Naive B cell (primary cell): ENCODE measurements around the gene SMARCD1. TPM values are rescaled to one million over a fixed set of nuclear protein-coding genes. Genes with fewer than 3 reads are reported as not detected.

Source experiments
- ATAC-seq, 2 donors: fragments of 150-1000 bp; cut with Tn5 transposase; 2 replicates each; pipeline ENCODE4 v1.10.0; 2021; ENCODE audit warnings: low read depth in 2 of 2, mild to moderate bottlenecking in 2 of 2, moderate library complexity in 2 of 2
- DNase-seq: peaks from one replicate; pipeline ENCODE4 v3.0.0; 2022
- H3K27ac Mint-ChIP-seq, 6 donors: one replicate each; pipeline ENCODE4 v1.8.0; 2020 to 2022; ENCODE audit warnings: mild to moderate bottlenecking in 6 of 6, mixed read lengths in 6 of 6, moderate library complexity in 5 of 6, inconsistent platforms in 2 of 6
- H3K27me3 Mint-ChIP-seq, 3 donors: one replicate each; pipeline ENCODE4 v1.8.0; 2021 to 2022; ENCODE audit warnings: mixed read lengths in 3 of 3, mild to moderate bottlenecking in 1 of 3
- H3K36me3 Mint-ChIP-seq, 2 donors: one replicate each; pipeline ENCODE4 v1.8.0; 2020 to 2022; ENCODE audit warnings: mixed read lengths in 2 of 2, inconsistent platforms in 1 of 2, mild to moderate bottlenecking in 1 of 2
- H3K4me1 Mint-ChIP-seq, 3 donors: one replicate each; pipeline ENCODE4 v1.8.0; 2020 to 2022; ENCODE audit warnings: mixed read lengths in 3 of 3, inconsistent platforms in 1 of 3, mild to moderate bottlenecking in 1 of 3, moderate library complexity in 1 of 3
- H3K4me3 Mint-ChIP-seq, 8 donors: one replicate each; pipeline ENCODE4 v1.8.0; 2020 to 2022; ENCODE audit warnings: mild to moderate bottlenecking in 8 of 8, mixed read lengths in 8 of 8, moderate library complexity in 8 of 8, inconsistent platforms in 2 of 8
- H3K9me3 Mint-ChIP-seq, 7 donors: one replicate each; pipeline ENCODE4 v1.8.0; 2020 to 2022; ENCODE audit warnings: mixed read lengths in 7 of 7, mild to moderate bottlenecking in 5 of 7, inconsistent platforms in 2 of 7, moderate library complexity in 1 of 7
- polyA plus RNA-seq, 6 donors: library from polyadenylated mRNA; unstranded; fragments of 300-500 nt; fragmentation: Illumina TruSeq; gene quantifications; one replicate each; pipeline ENCODE4 v1.2.3, GENCODE V29; 2021; ENCODE audit warnings: low read depth in 6 of 6

SMARCD1 gene
- polyA plus RNA-seq, 6 donors from 2014 or later: 13.1 to 28.1 (median 21.0) TPM

DNA sequence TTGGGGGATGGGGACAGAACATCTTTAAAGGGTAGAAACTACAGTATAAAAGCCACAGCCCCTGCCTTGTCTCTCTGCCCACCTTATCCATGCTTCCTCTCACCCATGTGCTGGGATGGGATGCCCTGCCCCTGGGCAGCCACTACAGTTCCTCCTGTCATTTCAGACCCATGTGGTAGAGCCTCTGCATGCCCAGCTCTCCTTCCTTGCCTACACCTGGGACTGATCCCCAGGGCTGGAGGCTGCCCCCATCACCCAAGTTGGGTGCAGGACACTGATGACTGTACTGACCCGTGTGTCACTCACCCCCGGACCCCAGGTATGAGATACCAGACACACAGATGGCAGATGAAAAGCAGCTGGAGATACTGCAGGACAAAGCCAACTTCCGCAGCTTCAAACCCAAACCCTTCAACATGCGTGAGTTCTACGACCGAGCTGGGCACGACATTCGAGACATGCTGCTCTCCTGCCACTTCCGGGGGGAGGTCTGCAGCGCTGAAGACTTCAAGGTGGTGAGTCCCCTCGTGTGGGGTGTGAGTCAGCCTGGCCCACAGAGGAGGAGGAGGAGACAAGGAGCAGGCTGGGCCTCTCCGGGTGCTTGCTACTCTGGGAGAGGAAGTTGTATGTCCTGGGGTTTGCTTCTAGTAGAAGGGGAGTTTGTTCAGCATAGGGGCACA lies 25.6 kb upstream of the SMARCD1 start:
- peak overlapping the region in 7 of 8 donors; percentile 4 to 78 (median 29) for H3K4me3 Mint-ChIP-seq
- H3K4me1 Mint-ChIP-seq: peaks cover 17 to 21% (median 20%) of the 10 kb centered on the region in 3 donors
- peak overlapping the region in 1 of 6 donors; percentile 65 for H3K27ac Mint-ChIP-seq
- peaks cover 0 to 2% (median 0%) of the 10 kb centered on the region in 7 donors for H3K9me3 Mint-ChIP-seq
- H3K36me3 Mint-ChIP-seq: peaks cover 0 to 7% of the 10 kb centered on the region in 2 donors
- no peak for ATAC-seq
- peaks cover 51 to 80% (median 67%) of the 10 kb centered on the region in 3 donors for H3K27me3 Mint-ChIP-seq
- no peak for DNase-seq

DNA sequence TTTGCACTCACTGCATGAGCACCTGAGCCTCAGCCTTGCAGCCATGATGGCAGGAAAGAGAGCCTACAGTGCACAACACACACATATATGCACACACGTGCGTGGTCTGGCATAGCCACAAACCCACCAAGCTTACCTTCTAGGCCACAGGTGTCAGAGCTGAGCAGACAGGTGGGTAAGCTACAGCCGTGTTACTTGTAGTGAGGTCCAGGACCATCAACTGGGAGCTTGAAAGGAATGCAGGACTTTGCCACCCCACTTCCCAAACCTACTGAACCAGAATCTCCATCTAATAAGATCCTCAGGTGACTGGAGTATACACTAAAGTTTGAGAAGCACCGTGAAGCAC lies 25.0 kb upstream of the SMARCD1 start:
- Mint-ChIP-seq H3K27me3 (peaks cover 51 to 80% (median 67%) of the 10 kb centered on the region in 3 donors), H3K9me3 (peaks cover 0 to 2% (median 0%) of the 10 kb centered on the region in 7 donors), H3K4me3 (peak overlapping the region in 2 of 8 donors; percentile 29 to 74), H3K27ac (no peak overlapping the region), H3K36me3 (peaks cover 0 to 7% of the 10 kb centered on the region in 2 donors), H3K4me1 (peaks cover 17 to 21% (median 20%) of the 10 kb centered on the region in 3 donors)
- DNase-seq (no peak), ATAC-seq (no peak)

DNA sequence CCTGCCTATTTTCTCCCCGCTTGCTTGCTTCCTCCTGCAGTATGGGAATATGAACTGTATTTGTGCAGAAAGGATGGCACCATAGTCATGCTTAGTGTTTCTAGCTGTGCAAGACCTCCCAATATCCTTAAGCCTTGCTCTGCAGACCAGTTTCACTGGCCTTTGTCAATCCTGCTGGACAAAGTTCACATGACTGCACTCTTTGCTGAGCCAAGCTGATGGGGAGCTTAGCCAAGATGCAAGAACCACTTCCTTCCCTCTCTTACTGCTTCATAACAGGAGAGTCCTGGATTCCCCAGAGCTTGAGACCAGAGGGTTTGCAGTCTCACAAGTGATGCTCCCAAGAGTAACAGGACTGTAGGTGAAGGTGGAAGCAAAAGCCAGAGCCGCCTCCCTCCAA lies 24.0 kb upstream of the SMARCD1 start:
- no peak for DNase-seq
- H3K27ac Mint-ChIP-seq: no peak overlapping the region
- peak overlapping the region in 1 of 8 donors; percentile 23 for H3K4me3 Mint-ChIP-seq
- peaks cover 0 to 7% of the 10 kb centered on the region in 2 donors for H3K36me3 Mint-ChIP-seq
- H3K4me1 Mint-ChIP-seq: peaks cover 12 to 15% (median 14%) of the 10 kb centered on the region in 3 donors
- ATAC-seq: no peak
- H3K9me3 Mint-ChIP-seq: peaks cover 0 to 2% (median 0%) of the 10 kb centered on the region in 7 donors
- H3K27me3 Mint-ChIP-seq: peaks cover 42 to 74% (median 59%) of the 10 kb centered on the region in 3 donors

DNA sequence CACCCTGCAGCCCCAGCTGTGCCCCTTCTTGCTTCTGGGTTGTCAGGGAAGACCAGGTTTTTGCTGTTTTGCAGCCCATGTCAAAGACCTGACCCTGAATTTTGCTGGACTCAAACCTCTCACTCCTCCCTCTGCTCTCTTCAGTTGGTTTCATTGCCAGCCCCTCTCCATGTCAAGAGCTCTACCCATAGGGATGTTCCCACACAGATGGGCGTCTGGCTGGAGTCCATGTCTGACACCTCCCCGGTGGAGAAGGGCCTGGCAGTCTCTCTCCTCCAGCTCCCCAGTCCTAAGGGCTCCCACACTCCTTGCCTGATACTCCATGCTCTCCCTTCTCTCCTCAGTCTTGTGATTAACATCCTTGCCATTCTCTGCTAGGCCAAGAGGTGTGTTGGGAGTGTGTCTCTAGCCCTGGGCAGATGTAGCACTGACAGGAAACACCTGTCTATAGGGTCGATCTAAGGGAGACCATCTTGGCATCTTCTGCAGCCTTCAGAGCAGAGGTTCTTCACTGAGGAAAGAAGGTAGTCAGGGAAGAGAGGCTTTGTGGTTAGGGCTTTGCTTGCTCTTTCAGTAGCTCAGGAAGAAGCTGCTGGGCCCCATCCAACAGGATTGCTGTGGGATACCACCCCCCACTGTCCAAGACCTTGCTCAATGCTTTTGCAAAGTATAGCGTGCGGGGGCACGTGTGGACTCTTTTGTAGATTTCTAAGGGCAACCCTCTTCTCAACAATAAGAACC lies 23.0 kb upstream of the SMARCD1 start:
- no peak overlapping the region for H3K4me3 Mint-ChIP-seq
- no peak for ATAC-seq
- DNase-seq: no peak
- H3K36me3 Mint-ChIP-seq: peaks cover 0 to 3% of the 10 kb centered on the region in 2 donors
- no peak overlapping the region for H3K27ac Mint-ChIP-seq
- H3K4me1 Mint-ChIP-seq: peaks cover 2 to 5% (median 5%) of the 10 kb centered on the region in 3 donors
- H3K27me3 Mint-ChIP-seq: peaks cover 32 to 64% (median 50%) of the 10 kb centered on the region in 3 donors
- H3K9me3 Mint-ChIP-seq: peaks cover 0 to under 1% (median 0%) of the 10 kb centered on the region in 7 donors

DNA sequence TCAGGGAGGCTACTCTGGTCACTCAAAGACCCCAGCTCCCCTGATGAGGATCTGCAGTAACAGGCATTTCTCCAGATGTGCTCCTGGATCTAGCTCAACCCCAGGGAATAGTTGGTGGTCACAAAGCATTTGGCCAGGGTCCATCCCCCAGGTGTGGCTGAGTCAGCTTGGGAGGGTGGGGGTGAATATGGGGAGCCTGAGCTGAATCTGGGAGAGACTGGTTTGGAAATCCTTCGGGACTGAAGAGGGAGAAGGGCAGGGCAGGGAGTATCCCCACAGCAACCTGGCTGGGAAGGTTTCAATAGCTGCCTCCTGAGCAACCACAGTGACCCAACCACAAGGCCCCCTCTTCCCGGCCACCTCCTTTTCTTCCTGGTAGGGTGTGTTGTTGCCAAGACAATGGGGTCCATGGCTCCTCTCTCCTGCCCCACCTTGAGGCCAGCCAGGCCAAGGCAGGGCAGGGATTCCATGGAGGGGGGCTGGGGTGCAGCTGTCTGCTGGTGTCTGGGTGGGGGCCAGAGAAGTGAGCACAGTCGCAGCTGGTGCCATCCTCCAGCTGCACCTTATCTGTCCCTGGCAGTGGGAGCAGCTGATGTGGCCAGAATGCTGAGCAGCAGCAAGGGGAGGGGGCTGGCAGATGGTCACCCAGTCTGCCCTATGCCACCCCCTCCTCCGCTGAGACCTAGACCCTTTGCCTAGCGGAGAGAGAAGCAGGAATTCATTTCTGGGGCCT lies 22.2 kb upstream of the SMARCD1 start:
- H3K4me3 Mint-ChIP-seq: peak overlapping the region in 1 of 8 donors; percentile 29
- DNase-seq (no peak), ATAC-seq (no peak)
- peaks cover 31 to 60% (median 47%) of the 10 kb centered on the region in 3 donors for H3K27me3 Mint-ChIP-seq
- H3K36me3 Mint-ChIP-seq: no peaks in the 10 kb centered on the region
- H3K4me1 Mint-ChIP-seq: peaks cover 0 to 4% (median 4%) of the 10 kb centered on the region in 3 donors
- H3K9me3 Mint-ChIP-seq: no peaks in the 10 kb centered on the region
- H3K27ac Mint-ChIP-seq: peak overlapping the region in 1 of 6 donors; percentile 72

- Mint-ChIP-seq H3K4me1 (peaks cover 7 to 11% (median 9%) of the 10 kb centered on the region in 3 donors), H3K9me3 (no peaks in the 10 kb centered on the region), H3K27ac (no peak overlapping the region), H3K27me3 (peaks cover 15 to 44% (median 28%) of the 10 kb centered on the region in 3 donors), H3K4me3 (no peak overlapping the region), H3K36me3 (no peaks in the 10 kb centered on the region)
- DNase-seq (no peak), ATAC-seq (no peak)
Observed at GRCh38 chr12:50065726-50066310, 19.3 kb upstream of the SMARCD1 start.

GRCh38 chr12:50066402-50066801 lies 18.7 kb upstream of the SMARCD1 start:
- no peak overlapping the region for H3K27ac Mint-ChIP-seq
- no peak for DNase-seq
- no peaks in the 10 kb centered on the region for H3K9me3 Mint-ChIP-seq
- H3K27me3 Mint-ChIP-seq: peaks cover 11 to 38% (median 23%) of the 10 kb centered on the region in 3 donors
- peak; percentile 25 to 55 for ATAC-seq
- no peak overlapping the region for H3K4me3 Mint-ChIP-seq
- H3K36me3 Mint-ChIP-seq: no peaks in the 10 kb centered on the region
- H3K4me1 Mint-ChIP-seq: peaks cover 7 to 11% (median 9%) of the 10 kb centered on the region in 3 donors

GRCh38 chr12:50069069-50069468 lies 16.1 kb upstream of the SMARCD1 start:
- peaks cover 7 to 26% (median 14%) of the 10 kb centered on the region in 3 donors for H3K27me3 Mint-ChIP-seq
- H3K4me3 Mint-ChIP-seq: no peak overlapping the region
- H3K4me1 Mint-ChIP-seq: peaks cover 7 to 9% (median 8%) of the 10 kb centered on the region in 3 donors
- ATAC-seq (no peak), DNase-seq (no peak)
- H3K9me3 Mint-ChIP-seq: no peaks in the 10 kb centered on the region
- H3K27ac Mint-ChIP-seq: no peak overlapping the region
- no peaks in the 10 kb centered on the region for H3K36me3 Mint-ChIP-seq

DNA sequence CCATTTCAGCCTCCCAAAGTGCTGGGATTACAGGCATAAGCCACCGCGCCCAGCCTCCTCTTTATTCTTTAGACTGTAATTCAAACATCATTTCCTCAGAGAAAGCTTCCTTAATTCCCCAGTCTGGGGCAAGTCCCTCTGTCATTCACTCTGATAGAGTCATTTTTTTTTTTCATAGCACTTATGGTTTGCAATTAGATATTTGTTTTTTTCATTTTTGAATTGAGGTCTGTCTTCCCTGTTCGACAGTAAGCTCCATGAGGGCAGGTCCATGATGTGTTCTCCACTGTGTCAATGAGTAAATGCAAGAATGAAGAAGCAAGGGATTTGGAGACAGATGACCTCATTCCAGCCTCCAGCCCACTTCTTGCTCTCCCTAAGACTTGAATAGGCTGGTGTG lies 15.6 kb upstream of the SMARCD1 start:
- Mint-ChIP-seq H3K36me3 (no peaks in the 10 kb centered on the region), H3K27me3 (peaks cover 7 to 26% (median 10%) of the 10 kb centered on the region in 3 donors), H3K27ac (no peak overlapping the region), H3K4me3 (no peak overlapping the region), H3K4me1 (peaks cover 7 to 9% (median 8%) of the 10 kb centered on the region in 3 donors), H3K9me3 (no peaks in the 10 kb centered on the region)
- ATAC-seq (no peak), DNase-seq (no peak)

DNA sequence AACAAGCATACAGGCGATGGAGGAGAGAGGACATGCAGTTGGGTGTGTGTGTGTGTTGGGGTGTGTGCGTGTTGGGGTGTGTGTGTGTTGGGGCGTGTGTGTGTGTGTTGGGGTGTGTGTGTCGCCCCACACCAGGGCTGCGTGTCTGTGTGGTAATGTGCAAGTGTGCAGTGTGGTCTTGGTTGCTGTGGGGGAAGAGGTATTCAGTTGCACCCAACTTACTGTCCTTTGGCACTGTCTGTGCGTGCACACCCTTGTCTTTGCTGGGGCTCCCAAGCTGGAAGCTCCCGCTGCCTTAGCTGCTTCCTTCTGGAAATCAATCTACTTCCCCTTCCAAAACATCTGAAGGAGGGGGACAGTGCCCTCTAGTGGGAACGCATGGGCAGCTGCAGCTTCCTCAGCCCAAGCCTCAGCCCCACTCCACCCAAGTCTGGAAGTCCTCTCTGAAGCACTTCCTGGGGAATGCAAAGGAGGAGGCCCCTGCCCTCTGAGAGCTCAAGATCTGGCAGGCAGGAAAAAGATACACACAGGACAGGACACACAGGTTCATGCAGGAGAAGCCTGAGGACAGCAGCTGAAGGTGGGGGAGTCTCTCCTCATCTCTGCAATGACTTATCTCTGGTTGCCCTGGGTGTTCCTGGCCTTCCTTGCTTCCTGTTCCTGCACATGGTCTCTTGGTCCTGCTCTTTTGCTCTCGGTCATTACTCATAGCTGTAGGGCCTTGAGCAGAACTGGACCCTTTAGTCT lies 14.7 kb upstream of the SMARCD1 start:
- Mint-ChIP-seq H3K9me3 (no peaks in the 10 kb centered on the region), H3K4me1 (peaks cover 8 to 15% (median 13%) of the 10 kb centered on the region in 3 donors), H3K4me3 (peak overlapping the region in 1 of 8 donors; percentile 23), H3K36me3 (no peaks in the 10 kb centered on the region), H3K27ac (no peak overlapping the region), H3K27me3 (peaks cover 7 to 31% (median 9%) of the 10 kb centered on the region in 3 donors)
- peak; percentile 51 to 53 for ATAC-seq
- peak; percentile 54 for DNase-seq

- Mint-ChIP-seq H3K27ac (peak overlapping the region in 1 of 6 donors; percentile 84), H3K4me1 (peaks cover 8 to 15% (median 14%) of the 10 kb centered on the region in 3 donors), H3K36me3 (no peaks in the 10 kb centered on the region), H3K27me3 (peaks cover 7 to 40% (median 9%) of the 10 kb centered on the region in 3 donors), H3K9me3 (no peaks in the 10 kb centered on the region), H3K4me3 (no peak overlapping the region)
- no peak for ATAC-seq
- no peak for DNase-seq
Observed at GRCh38 chr12:50072198-50072907, 12.8 kb upstream of the SMARCD1 start.

- Mint-ChIP-seq H3K9me3 (no peaks in the 10 kb centered on the region), H3K4me3 (no peak overlapping the region), H3K27ac (peak overlapping the region in 1 of 6 donors; percentile 31), H3K27me3 (peaks cover 7 to 49% (median 9%) of the 10 kb centered on the region in 3 donors), H3K36me3 (no peaks in the 10 kb centered on the region), H3K4me1 (peaks cover 8 to 15% (median 14%) of the 10 kb centered on the region in 3 donors)
- ATAC-seq (no peak), DNase-seq (no peak)
Observed at GRCh38 chr12:50073206-50073605, 11.9 kb upstream of the SMARCD1 start.
